ENCODE results near the gene TSPAN11.

Gene TSPAN11

DNA sequence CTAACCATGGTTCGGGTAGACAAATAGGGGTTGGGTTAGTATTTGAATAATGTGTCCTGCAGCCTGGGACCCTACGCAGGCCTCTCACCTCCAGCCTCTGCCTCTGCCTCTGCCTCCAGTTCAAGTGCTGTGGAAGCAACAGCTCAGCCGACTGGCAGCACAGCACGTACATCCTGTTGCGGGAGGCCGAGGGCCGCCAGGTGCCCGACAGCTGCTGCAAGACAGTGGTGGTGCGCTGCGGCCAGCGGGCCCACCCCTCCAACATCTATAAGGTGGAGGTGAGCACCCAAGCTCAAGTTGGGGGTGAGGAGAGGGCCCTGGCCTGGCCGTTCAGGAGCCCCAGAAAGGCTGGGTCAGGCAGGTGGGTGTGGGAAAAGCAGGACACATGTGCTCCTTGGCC, 55.9 kb downstream of the TSPAN11 start:
- no peak for DNase-seq

DNA sequence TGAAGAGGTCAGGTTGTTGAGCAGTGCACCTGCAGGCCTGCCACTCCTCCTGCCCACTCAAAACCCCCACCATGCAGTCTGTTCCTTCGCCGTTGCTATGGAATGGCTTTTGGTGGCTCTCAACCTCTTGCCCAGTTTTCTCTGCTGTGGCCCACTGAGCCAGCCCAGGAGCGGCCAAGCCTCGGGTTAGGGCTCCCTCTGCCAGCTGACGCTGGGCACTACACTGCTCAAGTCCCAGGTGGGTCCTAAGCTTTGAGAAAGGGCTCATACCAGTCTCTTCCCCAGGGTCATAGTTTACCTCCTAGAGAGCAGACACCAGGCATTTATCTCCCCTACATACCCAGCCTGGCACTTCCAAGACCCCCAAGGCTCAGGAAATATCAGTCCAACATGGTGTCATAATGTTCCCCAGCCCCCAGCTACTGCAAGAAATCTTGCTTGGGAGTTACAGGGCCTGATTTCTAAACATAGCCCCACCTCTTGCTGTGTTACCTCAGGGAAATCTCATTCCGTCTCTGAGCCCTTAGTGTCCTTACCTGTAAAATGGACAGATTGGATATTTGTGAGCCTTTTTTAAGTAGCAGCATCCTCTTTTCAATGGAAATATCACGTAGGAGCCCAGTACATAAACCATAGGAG, 59.4 kb downstream of the TSPAN11 start:
- peak; percentile 23 for DNase-seq

DNA sequence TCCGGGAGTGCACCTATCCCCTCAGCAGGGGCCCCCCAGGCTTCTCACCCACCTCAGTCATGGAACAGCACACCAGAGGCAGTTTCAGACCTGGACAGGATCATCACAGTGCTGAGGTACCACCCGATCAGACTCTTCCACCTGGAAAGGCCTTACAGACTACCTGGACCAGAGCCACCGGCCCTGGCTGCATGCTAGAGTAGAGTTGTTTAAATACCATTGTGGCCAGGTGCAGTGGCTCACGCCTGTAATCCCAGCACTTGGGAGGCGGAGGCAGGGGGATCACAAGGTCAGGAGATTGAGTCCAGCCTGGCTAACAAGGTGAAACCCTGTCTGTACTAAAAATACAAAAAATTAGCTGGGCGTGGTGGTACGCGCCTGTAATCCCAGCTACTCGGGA, 61.5 kb downstream of the TSPAN11 start:
- DNase-seq, result no peak

DNA sequence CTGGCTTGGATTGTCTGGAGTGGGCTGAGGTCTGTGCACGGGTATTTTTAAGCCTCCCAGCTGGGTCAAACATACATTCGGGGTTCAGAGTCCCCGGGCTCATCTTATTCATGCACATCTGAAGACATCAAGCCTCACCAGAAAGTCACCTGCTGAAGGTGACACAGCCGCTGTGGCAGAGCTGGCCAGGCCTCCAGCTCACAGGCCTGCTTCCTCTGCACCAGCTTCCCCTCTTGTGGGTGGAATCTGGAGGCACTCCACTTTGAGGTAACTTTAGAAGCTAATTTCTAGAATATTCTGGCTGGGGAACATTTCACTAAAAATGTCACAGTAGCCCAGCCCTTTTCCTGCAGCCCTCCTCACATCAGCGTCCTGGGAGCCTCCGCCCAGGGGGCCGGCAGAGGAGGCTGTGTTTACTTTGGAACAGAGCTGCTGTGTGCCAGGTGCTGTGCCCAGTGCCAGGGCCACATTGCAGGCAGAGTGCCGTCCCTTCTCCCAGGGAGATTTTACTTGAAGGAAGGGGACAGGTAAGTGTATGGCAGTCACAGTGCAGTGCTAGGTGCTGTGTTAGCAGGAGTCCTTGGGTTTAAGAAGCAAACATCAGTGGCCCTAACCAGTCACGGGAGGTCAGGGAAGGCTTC, 62.2 kb downstream of the TSPAN11 start:
- no peak for DNase-seq

DNA sequence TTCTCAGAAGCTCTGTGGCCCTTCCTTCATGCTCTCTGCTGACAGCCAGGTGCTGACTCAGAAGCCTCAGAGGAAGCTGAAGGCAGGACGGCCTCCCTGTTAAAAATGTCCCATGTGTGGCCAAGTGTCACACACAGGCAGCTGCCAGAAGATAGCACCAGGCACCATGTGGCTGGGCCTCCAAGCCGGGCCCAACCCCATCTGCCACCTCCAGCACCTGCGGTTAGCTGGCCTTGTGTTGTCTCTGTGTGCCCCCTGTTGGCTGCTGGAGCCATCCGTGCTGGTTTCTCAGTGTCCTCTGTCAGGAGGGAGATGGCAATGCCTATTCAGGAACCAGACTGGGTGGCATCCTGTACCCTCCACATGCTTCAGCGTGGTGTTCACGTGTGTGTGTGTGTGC, 63.2 kb downstream of the TSPAN11 start:
- DNase-seq, result no peak

DNA sequence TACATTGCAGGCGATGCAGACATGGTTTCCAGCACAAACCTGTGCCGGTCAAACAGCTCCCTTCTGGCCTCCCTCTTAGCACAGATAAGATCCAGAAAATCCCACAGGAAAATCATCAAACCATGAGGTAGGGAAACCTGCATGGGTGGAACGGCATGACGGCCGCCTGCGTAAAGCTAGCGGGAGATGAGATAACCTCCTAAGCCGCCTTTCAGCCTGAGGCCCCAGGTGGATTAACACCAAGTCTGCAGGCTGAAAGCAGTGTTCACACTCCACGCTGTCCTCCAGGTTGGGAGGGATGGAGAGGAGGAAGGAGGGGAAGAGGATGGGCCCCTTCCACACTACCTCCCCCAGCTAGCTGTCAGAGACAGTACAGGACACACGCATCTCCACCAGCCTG, 63.8 kb downstream of the TSPAN11 start:
- no peak for DNase-seq

DNA sequence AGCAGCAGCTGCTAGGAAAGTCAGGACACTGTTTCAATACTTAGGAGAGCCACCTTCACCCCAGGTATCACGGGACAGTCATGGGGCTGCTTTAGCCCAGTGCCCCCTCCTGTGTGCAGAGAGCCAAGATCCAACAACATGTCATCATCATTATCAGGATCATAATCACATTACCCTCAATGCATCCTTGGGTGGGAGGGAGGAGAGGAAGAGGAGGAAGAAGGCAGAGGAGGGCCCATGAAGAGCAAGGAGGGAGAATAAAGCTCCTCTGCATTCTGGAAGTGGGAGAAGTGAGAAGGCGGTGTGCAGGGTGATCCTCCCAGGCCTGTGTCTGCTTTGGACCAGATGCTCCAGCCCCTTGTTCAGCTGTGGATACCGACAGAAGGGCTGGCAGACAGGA, 64.2 kb downstream of the TSPAN11 start:
- no peak for DNase-seq

DNA sequence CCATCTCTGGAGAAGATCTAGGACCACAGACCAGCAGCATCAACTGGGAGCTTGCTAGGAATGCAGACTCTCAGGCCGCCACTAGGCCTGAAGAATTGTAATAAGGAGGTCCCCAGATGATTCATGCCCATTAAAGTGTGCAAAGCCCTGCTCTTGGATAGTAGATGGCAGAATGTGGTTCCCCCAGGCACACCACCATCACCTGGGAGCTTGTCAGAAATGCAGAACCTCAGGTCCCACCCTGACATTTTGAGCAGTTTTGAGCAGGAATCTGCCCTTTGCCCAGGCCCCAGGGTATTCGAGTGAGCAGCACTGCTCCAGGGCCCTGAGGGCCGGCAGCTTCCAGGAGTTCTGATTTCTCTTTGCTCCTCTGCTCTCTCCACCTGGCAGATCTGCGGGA, 64.9 kb downstream of the TSPAN11 start:
- DNase-seq, result no peak

DNA sequence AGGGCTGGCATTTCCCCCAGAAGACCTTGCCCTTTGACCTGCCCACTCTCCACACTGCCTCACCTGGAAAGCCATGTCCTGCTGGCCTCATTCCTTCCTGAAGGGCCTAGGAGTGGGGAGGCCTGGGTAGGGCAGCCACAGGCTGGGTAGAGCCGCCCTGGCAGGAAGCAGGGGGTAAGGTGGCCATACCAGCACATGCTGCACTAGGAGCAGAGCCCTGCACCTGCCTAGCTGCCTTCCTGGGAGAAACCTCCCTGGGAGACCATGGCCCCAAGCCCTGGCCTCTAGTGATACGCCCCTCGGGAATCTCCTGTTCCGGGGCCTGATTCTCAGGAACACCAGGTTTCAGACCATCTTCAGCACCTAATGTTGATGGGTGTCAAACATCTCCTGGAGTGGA, 65.8 kb downstream of the TSPAN11 start:
- DNase-seq, result no peak

DNA sequence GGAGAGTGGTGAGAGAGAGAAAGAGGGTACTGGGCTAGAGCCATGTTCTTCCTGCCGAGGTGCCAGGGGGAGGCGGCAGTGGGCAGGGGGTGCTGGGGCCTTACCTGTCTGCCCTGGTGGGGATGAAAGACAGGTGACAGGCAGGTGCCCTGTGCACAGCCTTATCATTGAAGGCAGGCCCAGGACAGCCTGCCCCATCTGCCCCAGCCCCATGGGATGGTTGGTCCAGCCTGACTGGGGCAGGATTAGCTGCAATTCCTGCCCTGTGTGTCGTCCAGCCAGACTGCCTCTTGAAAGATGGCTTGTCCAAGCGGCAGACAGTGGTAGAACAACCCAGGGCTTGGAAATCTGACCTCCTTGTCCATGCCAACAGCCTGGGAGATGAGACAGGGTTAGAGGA, 67.2 kb downstream of the TSPAN11 start:
- no peak for DNase-seq

DNA sequence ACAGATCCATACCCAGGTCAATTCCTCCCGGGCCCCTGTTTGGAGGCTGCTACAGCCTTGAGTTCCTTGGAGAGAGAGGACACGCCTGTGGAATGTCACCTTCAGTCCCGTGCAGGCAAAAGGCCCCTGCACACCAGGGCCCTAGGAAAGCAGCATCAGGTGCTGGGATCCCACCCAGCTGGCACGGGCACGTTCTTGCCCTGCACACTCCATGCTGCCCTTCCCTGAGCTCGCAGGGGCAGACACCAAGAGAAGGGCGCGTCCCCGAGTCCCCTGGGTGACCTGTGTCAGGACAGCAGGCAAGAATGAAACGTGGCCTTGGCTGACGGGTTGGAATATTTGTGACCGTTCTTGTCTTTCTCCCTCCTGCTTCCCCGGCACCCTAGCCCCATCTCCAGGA, 67.7 kb downstream of the TSPAN11 start:
- no peak for DNase-seq

DNA sequence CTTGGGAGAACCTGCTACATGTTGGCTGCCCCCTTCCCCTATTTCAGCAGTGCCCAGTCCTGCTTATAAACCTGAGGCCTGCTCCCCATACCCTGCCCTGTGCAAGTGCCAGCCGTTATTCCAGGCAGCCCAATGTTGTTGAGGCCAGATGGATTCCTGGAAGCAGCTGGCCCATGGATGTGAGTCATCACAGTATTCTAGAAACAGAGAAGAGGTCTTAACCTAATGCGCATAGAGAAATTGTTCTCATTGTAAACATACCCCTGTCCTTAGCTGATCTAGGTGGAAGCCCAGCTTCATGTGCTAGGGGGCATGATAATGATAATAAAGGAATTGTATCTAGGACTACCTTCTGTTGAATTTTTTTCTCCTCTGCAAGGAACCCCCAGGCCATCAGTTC, 69.7 kb downstream of the TSPAN11 start:
- DNase-seq, result no peak

DNA sequence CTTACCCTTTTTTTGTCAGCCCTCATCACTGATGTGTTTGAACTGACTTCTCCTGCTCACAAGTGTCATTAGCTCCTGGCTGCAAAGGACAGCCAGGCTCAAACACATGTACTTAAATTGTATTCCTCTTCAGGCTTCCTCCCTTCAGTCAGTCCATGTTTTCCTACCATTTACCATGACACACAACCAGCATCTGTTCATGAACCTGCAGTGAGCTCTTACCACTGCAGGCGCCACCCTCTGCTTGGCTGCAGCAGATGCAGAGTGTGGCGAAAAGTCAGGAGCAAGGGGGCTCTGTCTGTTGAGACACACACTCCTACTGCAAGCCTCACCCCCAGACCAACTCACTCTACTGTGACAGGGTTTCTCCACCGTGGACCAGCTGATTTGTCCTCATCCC, 70.2 kb downstream of the TSPAN11 start:
- no peak for DNase-seq

DNA sequence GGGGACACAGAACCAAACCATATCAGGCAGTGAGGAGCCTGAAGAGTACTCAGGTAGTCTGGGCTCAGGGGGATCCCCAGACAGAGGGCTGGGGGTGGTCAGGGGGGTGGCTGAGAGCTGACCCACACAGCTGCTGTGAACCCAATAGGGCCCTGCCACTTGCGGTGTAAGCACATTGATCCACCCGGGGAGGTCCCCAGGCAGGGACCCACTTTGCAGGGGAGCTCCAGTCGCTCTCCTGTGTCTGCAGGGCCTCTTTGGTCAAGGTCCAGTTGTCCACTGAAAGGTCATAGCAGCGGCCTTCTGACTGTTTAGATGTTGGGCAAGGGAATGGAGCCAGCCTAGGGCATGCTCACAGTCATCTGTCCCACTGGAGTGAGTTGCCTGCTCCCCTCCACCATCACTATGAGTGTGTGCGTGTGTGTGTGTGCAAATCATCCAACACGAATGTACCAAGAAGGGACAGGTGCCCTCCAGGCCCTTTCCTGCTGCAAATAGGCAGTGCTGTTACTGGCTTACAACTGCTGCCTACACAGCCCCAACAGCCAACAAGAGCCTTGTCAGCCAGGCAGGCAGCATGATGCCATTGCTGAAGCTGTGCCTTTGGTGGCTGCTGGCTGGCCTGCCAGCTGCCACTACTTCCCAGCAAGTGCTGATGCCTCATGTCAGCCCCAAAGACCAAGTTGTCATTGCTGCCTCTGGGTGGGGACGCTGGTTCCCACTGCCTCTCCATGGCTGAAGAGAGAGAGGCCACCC, 71.3 kb downstream of the TSPAN11 start:
- DNase-seq, result no peak

DNA sequence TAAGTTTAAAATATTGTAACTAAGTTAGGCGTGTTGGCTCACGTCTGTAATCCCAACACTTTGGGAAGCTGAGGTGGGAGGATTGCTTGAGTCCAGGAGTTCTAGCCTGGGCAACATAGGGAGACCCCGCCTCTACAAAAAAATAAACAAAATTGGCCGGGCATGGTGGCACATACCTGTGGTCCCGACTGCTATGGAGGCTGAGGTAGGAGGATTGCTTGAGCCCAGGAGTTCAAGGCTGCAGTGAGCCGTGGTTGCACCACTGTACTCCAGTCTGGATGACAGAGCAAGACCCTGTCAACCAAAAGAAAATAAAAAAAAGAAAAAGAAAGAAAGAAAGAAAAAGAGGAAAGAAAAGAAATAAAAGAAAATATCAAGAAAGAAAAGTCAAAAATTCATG, 72.5 kb downstream of the TSPAN11 start:
- DNase-seq, result no peak

DNA sequence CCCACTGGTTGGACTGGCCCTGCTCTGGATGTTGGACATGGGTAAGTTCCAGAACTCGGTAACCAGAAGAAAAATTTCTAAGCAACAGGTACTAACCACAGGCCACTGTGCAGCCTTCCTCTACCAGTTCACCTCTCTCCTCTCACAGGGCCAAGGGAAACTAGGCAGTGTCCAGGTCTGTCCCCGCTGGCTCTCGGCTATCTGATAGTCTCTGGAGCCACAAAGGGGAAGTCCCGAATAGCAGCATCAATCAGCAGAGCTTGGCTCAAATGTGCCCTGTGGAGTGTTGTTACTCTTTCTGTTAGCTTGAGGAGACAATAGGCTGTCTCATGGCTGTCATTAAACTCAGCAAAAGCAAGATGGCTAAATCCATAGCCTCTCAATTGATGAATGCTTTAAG, 73.2 kb downstream of the TSPAN11 start:
- no peak for DNase-seq

DNA sequence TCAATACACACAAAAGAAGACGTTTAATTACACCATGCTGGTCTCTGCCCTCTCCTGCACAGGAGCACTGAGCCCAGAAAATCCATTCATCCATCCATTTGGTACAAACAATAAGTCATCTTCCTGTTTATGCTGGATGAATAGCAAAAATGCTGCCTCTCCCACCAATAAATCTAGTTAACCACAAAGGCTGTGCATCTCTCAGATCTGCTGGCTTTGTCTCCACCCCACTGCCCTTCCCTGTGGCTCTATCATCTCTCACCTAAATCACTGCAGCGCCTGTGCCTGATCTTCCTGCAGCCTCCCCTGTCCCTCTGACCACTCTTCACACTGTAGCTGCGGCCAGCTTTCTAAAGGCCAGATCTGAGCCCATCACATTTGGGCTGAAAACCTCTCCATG, 74.2 kb downstream of the TSPAN11 start:
- peak; percentile 16 for DNase-seq

DNA sequence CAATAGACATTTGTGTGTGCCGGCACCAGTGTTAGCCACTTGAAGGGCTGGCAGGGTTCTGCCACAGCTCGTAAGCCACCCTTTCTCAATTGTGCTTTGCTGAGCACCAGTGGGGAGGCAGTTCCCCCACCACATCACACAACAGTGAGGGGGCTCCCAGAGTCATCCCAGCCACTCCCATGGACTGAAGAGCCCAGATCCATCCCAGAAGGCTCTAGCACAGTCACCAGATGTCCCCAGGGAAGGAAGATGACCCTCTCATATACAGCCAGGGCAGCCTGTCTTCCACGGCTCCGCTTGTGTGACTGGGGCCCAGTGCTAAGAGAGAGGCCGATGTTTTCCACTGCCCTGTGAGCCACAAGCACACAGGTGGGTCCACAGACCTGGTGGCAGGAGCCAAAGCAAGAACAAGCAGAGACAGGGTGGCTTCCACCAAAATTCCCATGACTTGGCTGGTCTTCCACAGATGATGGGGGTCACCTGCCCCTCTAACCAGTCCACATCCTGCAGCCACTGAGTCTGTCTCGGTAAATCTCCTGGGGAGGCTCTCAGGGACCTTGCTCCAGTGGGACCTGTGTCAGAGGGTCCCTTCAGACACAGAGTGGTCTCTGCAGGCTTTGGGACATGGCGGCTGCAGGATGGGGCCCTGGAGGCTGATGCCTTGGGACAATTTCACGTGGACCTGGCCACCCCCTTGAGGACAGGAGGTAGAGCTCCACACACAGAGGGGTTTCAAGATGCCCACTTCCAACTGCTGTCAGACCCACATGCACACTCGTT, 75.2 kb downstream of the TSPAN11 start:
- no peak for DNase-seq

DNA sequence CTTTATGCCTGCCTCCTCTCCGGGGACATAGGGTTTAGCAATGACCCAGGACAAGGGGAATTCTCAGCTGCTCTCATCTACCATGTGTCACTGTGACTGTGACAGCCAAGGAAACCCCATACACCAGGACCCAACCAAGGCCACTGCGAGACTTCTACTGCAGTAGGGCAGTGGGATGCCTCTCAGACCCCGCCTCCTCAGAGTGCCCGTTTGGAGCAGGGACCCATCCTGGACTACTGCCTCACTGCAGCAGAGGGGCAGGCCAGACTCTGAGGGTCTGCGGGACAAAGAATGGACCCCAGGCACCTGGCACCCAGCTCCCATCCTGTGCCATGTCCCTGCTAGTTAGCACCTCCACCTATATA, 75.8 kb downstream of the TSPAN11 start:
- DNase-seq, result no peak

DNA sequence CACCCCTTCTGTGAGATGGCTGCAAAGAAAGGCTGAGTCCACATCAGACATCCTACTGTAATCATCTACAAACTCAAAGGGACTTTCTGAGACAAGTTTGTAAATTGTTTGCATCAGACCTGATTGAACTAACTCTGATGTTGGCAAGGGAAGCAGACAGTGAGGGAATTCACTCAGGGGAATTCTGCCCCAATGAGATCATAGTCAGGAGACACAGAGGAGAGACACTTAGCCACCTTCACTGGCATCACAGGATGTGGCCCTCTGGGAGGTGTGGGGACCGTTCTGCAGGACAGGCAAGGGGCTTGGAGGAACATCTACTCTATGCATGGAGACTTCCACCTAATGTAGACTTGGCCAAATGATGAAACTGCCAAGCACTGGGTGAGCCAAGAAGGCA, 76.5 kb downstream of the TSPAN11 start:
- no peak for DNase-seq

DNA sequence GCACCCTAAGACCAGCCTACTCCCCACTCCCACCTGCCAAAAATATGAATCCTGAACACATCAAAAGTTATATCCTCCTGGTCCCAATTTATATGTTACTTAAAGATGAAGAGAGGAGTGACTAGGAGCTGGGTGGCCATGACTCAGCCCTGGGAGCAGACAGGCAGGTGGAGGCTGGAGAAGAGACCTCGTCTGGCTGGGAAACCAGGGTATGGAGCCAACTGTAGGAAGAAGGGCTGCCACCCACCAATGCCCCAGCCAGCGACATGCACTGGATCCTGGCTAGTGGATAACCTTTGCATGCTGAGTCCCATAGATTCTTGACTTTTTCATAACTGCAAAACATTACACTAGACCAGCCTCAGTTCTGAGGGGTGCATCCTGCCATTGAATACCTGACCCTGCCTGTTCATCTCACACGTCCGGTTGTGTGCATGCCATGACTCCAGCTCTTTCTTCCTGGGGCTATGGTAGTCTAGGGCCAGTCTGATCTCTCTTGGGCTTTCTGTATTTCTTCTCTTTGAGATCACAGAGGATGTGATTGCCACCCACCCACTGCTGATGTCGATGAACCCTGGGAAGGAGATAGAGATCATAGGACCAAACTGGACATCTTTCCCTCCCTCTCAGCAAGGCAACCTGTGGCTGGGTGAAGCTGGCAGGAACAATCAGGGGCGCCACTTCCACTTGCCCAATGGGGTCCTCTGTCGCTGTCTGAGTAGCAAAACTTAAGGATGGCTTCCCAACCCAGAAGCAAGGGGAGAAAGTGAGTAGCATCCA, 77.5 kb downstream of the TSPAN11 start:
- no peak for DNase-seq

DNA sequence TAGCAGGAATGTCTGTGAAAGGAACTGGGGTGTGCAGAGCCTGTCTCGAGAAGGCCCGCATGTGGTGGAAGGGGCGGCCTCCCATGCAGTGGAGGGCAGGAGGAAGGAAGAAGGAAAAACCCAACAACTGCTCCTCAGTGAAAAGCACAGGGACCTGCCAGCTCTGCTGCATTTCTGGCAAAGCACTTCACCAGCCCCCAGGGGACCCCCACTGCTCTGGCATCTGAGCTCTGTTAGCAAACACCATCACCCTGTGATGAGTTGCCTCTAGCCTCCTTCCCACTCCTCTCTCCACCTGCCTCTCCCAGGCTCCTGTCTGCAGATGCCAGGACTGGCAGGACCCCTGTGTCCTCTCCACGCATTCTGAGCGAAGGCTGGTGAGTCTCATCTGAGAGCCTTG, 78.1 kb downstream of the TSPAN11 start:
- no peak for DNase-seq
